Measurements from ENCODE around the gene NOS3. TPM values are rescaled to one million over a fixed set of nuclear protein-coding genes. Genes with fewer than 3 reads are reported as not detected.

The NOS3 gene
- total RNA-seq, 1 donor from 2014 or later = 10.9 TPM

GRCh38 chr7:150951181-150951520 lies 39.7 kb upstream of the NOS3 start:
- intact Hi-C loops (cut with micrococcal nuclease) = no loop called here
- no peak for ATAC-seq
- no peak for DNase-seq

GRCh38 chr7:150951521-150951920 lies 39.3 kb upstream of the NOS3 start:
- intact Hi-C loops (cut with micrococcal nuclease) = no loop called here
- ATAC-seq = no peak
- no peak for DNase-seq

- DNase-seq (no peak), ATAC-seq (no peak)
- intact Hi-C loops (cut with micrococcal nuclease) = no loop called here
Measured at GRCh38 chr7:150952331-150953050, 38.3 kb upstream of the NOS3 start.

- ATAC-seq = peak; percentile 11
- DNase-seq = peak; percentile 56
- intact Hi-C loops (cut with micrococcal nuclease) = no loop called here
Measured at GRCh38 chr7:150953061-150953997, 37.5 kb upstream of the NOS3 start.

- intact Hi-C loops (cut with micrococcal nuclease) = no loop called here
- peak; percentile 30 for ATAC-seq
- DNase-seq = peak; percentile 39
Measured at GRCh38 chr7:150954201-150954985, 36.4 kb upstream of the NOS3 start.

GRCh38 chr7:150954986-150955518 lies 35.8 kb upstream of the NOS3 start:
- peak; percentile 4 for ATAC-seq
- intact Hi-C loops (cut with micrococcal nuclease) = no loop called here
- no peak for DNase-seq

DNA sequence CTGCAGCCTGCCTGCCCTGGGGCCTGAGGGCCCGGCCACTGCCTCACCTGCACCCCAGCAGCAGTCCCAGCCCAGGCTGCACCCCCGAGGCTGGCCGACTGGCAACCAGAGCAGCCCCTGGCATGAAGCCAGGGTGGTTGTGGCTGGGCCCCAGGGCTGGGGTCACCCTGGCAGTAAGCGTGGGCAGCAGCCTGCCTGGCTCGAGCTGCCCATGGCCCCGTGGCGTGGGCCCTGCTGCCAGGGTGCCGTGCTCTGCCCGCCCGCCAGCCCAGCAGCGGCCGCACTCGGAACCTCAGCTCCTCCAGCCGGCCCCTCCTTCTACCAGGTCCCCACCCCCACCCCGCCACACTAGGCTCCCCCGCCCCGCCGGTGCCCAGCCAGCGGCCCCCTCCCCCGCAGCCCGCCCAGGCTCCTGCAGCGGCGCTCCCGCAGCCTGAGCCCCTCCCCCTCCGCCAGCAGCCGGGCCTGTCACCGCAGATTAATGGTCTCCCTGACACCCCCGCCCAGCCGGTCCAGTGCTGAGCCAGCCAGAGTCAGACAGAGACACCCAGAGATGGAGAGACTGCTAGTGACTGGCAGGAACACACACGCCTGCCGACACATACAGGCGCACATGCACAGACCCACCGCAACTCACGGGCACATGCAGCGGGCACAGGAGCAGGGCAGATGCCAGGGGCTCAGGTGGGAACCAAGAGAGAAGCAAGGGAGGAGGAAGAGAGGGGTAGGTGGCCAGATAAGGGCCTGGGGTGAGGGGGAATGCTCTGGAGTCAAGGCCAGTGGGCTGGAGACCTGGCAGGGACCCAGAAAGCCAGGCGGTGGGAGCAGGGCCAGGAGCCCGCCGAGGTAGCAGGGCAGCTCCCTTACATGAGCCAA lies 35.1 kb upstream of the NOS3 start:
- intact Hi-C loops (cut with micrococcal nuclease) = no loop called here
- peak; percentile 67 for ATAC-seq
- DNase-seq = peak; percentile 82

GRCh38 chr7:150956395-150957132 lies 34.3 kb upstream of the NOS3 start:
- intact Hi-C loops (cut with micrococcal nuclease) = no loop called here
- ATAC-seq (no peak), DNase-seq (no peak)

DNA sequence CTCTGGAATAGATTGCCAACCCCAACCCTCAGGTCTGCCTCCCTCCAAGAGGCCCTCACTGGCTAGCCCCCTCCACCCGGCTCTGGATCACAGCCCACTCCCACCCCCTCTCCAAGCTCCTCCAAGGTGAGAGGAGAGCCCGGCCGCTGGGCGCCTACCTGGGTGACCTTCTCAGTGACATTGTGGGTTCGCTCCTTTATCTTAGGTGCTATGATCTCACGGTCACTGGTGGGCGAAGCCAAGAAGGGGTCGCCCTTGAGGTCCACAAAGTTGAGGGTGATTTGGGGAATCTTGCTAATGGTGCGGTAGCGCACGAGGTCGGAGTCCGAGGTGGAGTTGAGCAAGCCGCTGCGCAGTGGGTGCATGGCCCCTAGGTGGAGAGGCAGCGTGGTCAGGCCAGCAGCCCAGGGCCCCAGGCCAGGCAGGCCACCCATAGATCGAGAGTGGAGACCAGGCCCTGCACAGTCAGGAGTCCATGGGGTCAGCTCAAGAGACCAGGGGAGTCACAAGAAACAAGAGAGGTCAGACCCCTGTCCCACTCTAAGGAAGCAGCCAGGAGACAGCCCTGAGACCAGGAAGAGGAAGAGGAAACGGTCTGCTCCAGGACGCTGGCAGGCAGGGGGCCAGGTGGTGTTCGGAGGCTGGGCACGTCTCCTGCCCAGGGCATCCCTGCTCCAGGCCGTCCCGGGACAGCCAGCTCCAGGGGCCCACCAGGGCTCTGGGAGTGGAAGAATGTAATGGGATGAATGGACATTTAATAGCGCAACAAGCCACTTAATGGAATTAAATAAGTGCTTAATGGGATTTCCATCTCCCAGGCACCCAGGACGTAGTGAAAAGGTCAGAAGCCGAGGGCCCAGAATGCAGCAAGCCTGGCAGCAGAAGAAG lies 33.4 kb upstream of the NOS3 start:
- no peak for DNase-seq

DNA sequence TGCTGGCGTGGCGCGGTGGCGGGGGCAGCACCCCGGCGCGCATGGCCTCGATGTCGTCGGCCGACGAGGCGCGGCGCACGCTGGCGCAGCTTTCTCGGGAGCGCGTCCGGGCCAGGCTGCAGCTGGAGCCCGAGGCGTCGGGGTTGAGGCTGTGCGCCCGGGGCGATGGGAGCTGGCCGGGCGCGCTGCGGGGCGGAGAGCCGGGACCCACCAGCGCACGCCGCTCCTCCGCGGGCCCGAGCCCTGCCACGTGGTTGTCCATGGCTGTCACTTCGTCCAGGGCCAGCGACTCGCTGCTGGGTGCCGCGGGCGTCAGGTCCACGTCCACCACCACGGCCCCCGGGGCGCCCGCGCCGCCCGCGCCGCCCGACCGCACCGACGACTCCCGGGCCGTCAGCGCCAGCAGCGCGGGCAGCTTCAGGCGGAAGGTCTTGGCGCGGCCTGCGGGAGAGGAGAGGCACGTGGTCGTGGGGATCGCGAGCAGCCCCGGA lies 32.7 kb upstream of the NOS3 start:
- intact Hi-C loops (cut with micrococcal nuclease) = no loop called here
- DNase-seq = no peak
- ATAC-seq = no peak

More for the DNA sequence above, 33.4 kb upstream of the NOS3 start:
- no peak for ATAC-seq
- intact Hi-C loops (cut with micrococcal nuclease) = no loop called here

DNA sequence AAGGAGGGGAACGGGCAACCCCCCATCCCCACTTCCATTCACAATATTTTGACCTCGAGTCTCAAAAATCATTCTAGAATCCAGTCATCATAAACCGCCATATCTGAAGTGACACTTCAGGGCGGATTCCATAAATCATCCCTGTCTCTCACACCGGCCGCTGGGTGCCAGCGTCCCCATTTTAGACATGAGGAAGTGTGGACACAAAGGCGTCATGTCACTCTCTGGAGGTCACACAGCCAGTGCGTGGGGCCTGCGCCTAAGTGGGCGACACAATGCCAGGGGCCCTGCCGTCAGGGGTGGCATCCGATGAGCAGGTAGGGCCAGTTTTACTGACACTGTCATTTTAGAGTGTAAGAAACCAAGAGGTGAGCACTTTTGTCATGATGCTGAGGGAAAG lies 32.2 kb upstream of the NOS3 start:
- peak; percentile 33 for DNase-seq
- intact Hi-C loops (cut with micrococcal nuclease) = no loop called here
- ATAC-seq = no peak

DNA sequence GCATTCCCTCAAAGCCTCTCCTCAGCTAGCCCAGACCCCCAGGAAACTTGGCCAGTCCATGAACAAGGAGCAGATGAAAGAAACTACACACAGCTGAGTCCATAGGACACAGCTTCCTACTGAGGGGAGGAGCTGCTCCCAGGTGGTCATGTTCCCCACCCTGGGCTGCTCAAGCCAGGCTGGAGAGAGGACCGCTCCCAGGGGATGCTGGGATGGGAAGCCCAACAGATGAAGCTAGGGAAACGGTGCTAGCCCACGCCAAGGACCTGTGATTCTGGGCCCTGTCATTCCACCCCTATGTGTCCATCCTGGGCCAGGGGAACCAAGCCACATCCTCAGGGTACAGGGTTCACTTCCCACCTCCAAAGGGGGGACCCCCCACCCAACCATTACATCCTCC lies 31.7 kb upstream of the NOS3 start:
- no peak for ATAC-seq

GRCh38 chr7:150959739-150960734 lies 30.8 kb upstream of the NOS3 start:
- intact Hi-C loops (cut with micrococcal nuclease) = no loop called here
- peak; percentile 25 for DNase-seq
- ATAC-seq = no peak

More for the DNA sequence above, 31.7 kb upstream of the NOS3 start:
- intact Hi-C loops (cut with micrococcal nuclease) = no loop called here
- DNase-seq = peak; percentile 18

GRCh38 chr7:150961510-150962289 lies 29.1 kb upstream of the NOS3 start:
- intact Hi-C loops (cut with micrococcal nuclease) = no loop called here
- DNase-seq = peak; percentile 28

DNA sequence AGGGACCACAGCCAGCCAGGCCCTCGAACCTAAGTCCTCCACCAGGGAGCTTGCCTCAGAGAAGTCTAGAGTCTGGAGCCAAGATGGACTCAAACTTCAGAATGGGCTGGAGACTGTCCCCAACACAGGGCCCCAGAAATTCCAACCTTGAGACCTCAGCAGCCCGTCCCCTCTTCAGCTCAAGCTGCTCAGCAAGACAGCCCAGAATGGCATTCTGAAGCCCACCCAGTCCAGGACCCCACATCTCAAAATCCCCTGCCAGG lies 28.6 kb upstream of the NOS3 start:
- intact Hi-C loops (cut with micrococcal nuclease) = no loop called here
- DNase-seq = no peak
- ATAC-seq = no peak

More at GRCh38 chr7:150961510-150962289, 29.1 kb upstream of the NOS3 start:
- no peak for ATAC-seq

Measured in left ventricle myocardium superior (tissue), 1 donor.